HepG2 (cell line): ENCODE data around the gene UNC5CL. TPM values are rescaled to one million over a fixed set of nuclear protein-coding genes. Genes with fewer than 3 reads are reported as not detected.

Experiments used
- ATAC-seq: fragments of 200-7000 bp; cut with Tn5 transposase; 3 replicates; pipeline ENCODE4 v1.9.1; 2020; ENCODE audit warnings: mild to moderate bottlenecking, moderate library complexity
- BruUV-seq: library from RNA; stranded (reverse); fragments of 400-500 nt; replicated peaks from 2 replicates; lab custom pipeline; 2021; lab: Mats Ljungman, UMichigan
- CTCF ChIA-PET: fragments of 300-600 bp; formaldehyde crosslinking; extraction: SDS; loops from one replicate; lab custom pipeline; 2021; ENCODE audit warnings: low total read pairs, inconsistent platforms, low intra/inter-chr PET ratio; lab: Yijun Ruan, JAX
- POLR2A ChIA-PET: fragments of 350-600 bp; sonication (Branson Sonifier 250); formaldehyde crosslinking; loops from one replicate; lab custom pipeline; 2020; ENCODE audit warnings: antibody characterized with exemption, inconsistent platforms; lab: Yijun Ruan, JAX
- DNase-seq: peaks from one replicate; pipeline ENCODE4 v3.0.0-alpha.2; 2015; ENCODE audit warnings: low spot score
- FAIRE-seq: peaks from 3 replicates; lab custom pipeline; 2011; peaks lifted over from hg19 to GRCh38; lab: Jason Lieb, UNC
- H2AFZ ChIP-seq: one replicate; pipeline ENCODE4 v1.6.1; 2011; ENCODE audit warnings: low read length, inconsistent platforms
- H3K27ac ChIP-seq: fragments of 300-600 bp; 3 replicates; pipeline ENCODE4 v1.8.0; 2011; ENCODE audit warnings: mixed run types, mild to moderate bottlenecking, mixed read lengths, low read length, inconsistent platforms; ENCODE audit not compliant: insufficient read depth; ENCODE audit errors: extremely low read length
- H3K27me3 ChIP-seq, 2 experiments: fragments of 200-600 bp in 1 of 2; 2 replicates in 1 of 2; 3 replicates in 1 of 2; pipeline versions ENCODE4 v1.6.0 to v1.8.0; 2011; ENCODE audit warnings: low read length in 2 of 2, mild to moderate bottlenecking in 2 of 2, moderate library complexity in 2 of 2, inconsistent platforms in 1 of 2; ENCODE audit not compliant: insufficient read depth in 2 of 2, control insufficient read depth in 1 of 2
- H3K36me3 ChIP-seq, 2 experiments: fragments of 200-600 bp in 1 of 2; replicated peaks in 1 of 2; 2 replicates in 1 of 2; 3 replicates in 1 of 2; pipeline versions ENCODE4 v1.5.1 to v1.8.0; 2011; ENCODE audit warnings: low read length in 2 of 2, inconsistent platforms in 1 of 2; ENCODE audit not compliant: insufficient read depth in 2 of 2, control insufficient read depth in 1 of 2
- H3K4me1 ChIP-seq: 2 replicates; pipeline ENCODE4 v1.5.1; 2012; ENCODE audit warnings: low read length, inconsistent platforms; ENCODE audit not compliant: insufficient read depth
- H3K4me2 ChIP-seq: 2 replicates; pipeline ENCODE4 v1.6.0; 2011; ENCODE audit warnings: low read depth, low read length, inconsistent platforms
- H3K4me3 ChIP-seq, 3 experiments: fragments of 200-600 bp in 1 of 3; sonication (generic), shearing (Covaris generic) in 1 of 3; replicated peaks in 1 of 3; 2 replicates each; pipeline ENCODE4 v1.5.1; 2011 to 2016; ENCODE audit warnings: low read length in 3 of 3, inconsistent platforms in 2 of 3, low read depth in 2 of 3, mild to moderate bottlenecking in 2 of 3, control low read depth in 1 of 3, mixed read lengths in 1 of 3; ENCODE audit not compliant: insufficient read depth in 1 of 3
- H3K79me2 ChIP-seq: one replicate; pipeline ENCODE4 v1.6.1; 2011; ENCODE audit warnings: low read length, inconsistent platforms; ENCODE audit not compliant: insufficient read depth
- H3K9ac ChIP-seq: 2 replicates; pipeline ENCODE4 v1.6.0; 2011; ENCODE audit warnings: mild to moderate bottlenecking, low read depth, low read length, inconsistent platforms; ENCODE audit not compliant: insufficient read depth
- H3K9me3 ChIP-seq: 2 replicates; pipeline ENCODE4 v1.5.1; 2012; ENCODE audit warnings: mild to moderate bottlenecking, low read length
- H4K20me1 ChIP-seq: 2 replicates; pipeline ENCODE4 v1.6.0; 2011; ENCODE audit warnings: inconsistent platforms, mild to moderate bottlenecking, low read length, moderate library complexity; ENCODE audit not compliant: insufficient read depth
- AGO2 ChIP-seq: fragments of 200-400 bp; formaldehyde crosslinking; optimal IDR thresholded peaks from 2 replicates; pipeline ENCODE3; 2017; ENCODE audit warnings: mild to moderate bottlenecking, low read depth, low read length, moderate library complexity
- ATM ChIP-seq: fragments of 450-650 bp; IDR thresholded peaks from 2 replicates; pipeline ENCODE4 v1.7.1; 2017; ENCODE audit warnings: mild to moderate bottlenecking, borderline replicate concordance
- CCAR2 ChIP-seq: fragments of 200-400 bp; formaldehyde crosslinking; optimal IDR thresholded peaks from 2 replicates; pipeline ENCODE3; 2018; ENCODE audit warnings: low read depth, mild to moderate bottlenecking, low read length, moderate library complexity
- CREB3 ChIP-seq: sonication (generic); formaldehyde crosslinking; IDR thresholded peaks from 2 replicates; pipeline ENCODE4 v1.5.0; 2020; ENCODE audit warnings: missing genetic modification reagents
- CTCF ChIP-seq: sonication (generic); formaldehyde crosslinking; IDR thresholded peaks from 2 replicates; pipeline ENCODE4 v1.5.0; 2020; ENCODE audit warnings: mild to moderate bottlenecking, missing genetic modification reagents, moderate library complexity
- HIC2 ChIP-seq: sonication (generic); formaldehyde crosslinking; IDR thresholded peaks from 2 replicates; pipeline ENCODE4 v1.9.0; 2022; ENCODE audit warnings: low read depth, missing genetic modification reagents
- HINFP ChIP-seq: sonication (generic); formaldehyde crosslinking; IDR thresholded peaks from 2 replicates; pipeline ENCODE4 v1.4.0; 2020; ENCODE audit warnings: low read depth, mild to moderate bottlenecking, missing genetic modification reagents
- MIER3 ChIP-seq: IDR thresholded peaks from 2 replicates; pipeline ENCODE4 v1.6.1; 2016; ENCODE audit warnings: missing compliant biosample characterization, borderline replicate concordance
- MIXL1 ChIP-seq: IDR thresholded peaks from 2 replicates; pipeline ENCODE4 v1.6.1; 2016
- MXI1 ChIP-seq: IDR thresholded peaks from 3 replicates; pipeline ENCODE4 v1.6.1; 2012; ENCODE audit warnings: low read depth, low read length, inconsistent platforms, borderline replicate concordance
- POLR2G ChIP-seq: fragments of 200-400 bp; formaldehyde crosslinking; IDR thresholded peaks from 2 replicates; pipeline ENCODE4 v1.6.1; 2018; ENCODE audit warnings: mild to moderate bottlenecking, low read depth, low read length, moderate library complexity
- SMC3 ChIP-seq: IDR thresholded peaks from 2 replicates; pipeline ENCODE4 v1.6.1; 2011; ENCODE audit warnings: low read length, improper control_type of control experiment
- SMYD3 ChIP-seq: sonication (generic); formaldehyde crosslinking; IDR thresholded peaks from 2 replicates; pipeline ENCODE4 v1.8.1; 2023; ENCODE audit warnings: mild to moderate bottlenecking, missing genetic modification reagents
- SNAPC2 ChIP-seq: sonication (generic); formaldehyde crosslinking; IDR thresholded peaks from 2 replicates; pipeline ENCODE4 v1.8.1; 2022; ENCODE audit warnings: mild to moderate bottlenecking, missing genetic modification reagents
- STAG1 ChIP-seq: sonication (generic); formaldehyde crosslinking; IDR thresholded peaks from 2 replicates; pipeline ENCODE4 v1.4.0; 2020; ENCODE audit warnings: missing genetic modification reagents
- TCF7 ChIP-seq: sonication (generic); IDR thresholded peaks from 2 replicates; pipeline ENCODE4 v1.6.1; 2016; ENCODE audit warnings: antibody characterized with exemption, low read depth
- THRA ChIP-seq: sonication (generic); formaldehyde crosslinking; IDR thresholded peaks from 2 replicates; pipeline ENCODE4 v1.4.0; 2020; ENCODE audit warnings: missing genetic modification reagents, borderline replicate concordance
- TOPORS ChIP-seq: sonication (generic); formaldehyde crosslinking; IDR thresholded peaks from 2 replicates; pipeline ENCODE4 v1.8.0; 2023; ENCODE audit warnings: mild to moderate bottlenecking, missing genetic modification reagents
- ZNF598 ChIP-seq: sonication (generic); formaldehyde crosslinking; IDR thresholded peaks from 2 replicates; pipeline ENCODE4 v1.5.1; 2020; ENCODE audit warnings: mild to moderate bottlenecking, missing genetic modification reagents, borderline replicate concordance
- WGBS: methylation state at CpG from one replicate; pipeline ENCODE4 v1.1.6; 2017; ENCODE audit warnings: low lambda C conversion rate; 5-methylcytosine and 5-hydroxymethylcytosine counted together
- in situ Hi-C: cut with HindIII; loops from 2 replicates; pipeline ENCODE4 v1.10.0; 2017; ENCODE audit warnings: low pct_unique_long_range_greater_than_20kb; ENCODE audit not compliant: extremely low pct_ligation_motif_present
- intact Hi-C: fragments of 100-400 bp; cut with micrococcal nuclease; formaldehyde crosslinking; loops from one replicate; pipeline ENCODE4 v1.10.0; 2022; ENCODE audit not compliant: unreplicated experiment
- polyA plus RNA-seq, 8 experiments: library from polyadenylated mRNA; depleted of rRNA in 3 of 8; stranded (reverse) in 7 of 8; unstranded in 1 of 8; fragments of >200 nt; fragmentation: Illumina TruSeq in 4 of 8; extraction: Trizol in 4 of 8; gene quantifications; 2 replicates each; pipeline versions ENCODE4 v1.2.1 to v1.2.3, GENCODE V29; 2011 to 2016; ENCODE audit warnings: low read depth in 4 of 8, missing spikeins in 1 of 8, mixed read lengths in 1 of 8; ENCODE audit not compliant: insufficient read depth in 1 of 8
- total RNA-seq, 5 experiments: library from RNA; depleted of rRNA; stranded (reverse); fragments of >200 nt; fragmentation: Illumina TruSeq; extraction: Trizol; gene quantifications; 2 replicates each; pipeline ENCODE4 v1.2.3, GENCODE V29; 2016; ENCODE audit warnings: low read depth in 1 of 5

UNC5CL gene
- total and polyA plus RNA-seq, 2 of the 13 experiments (the other 11 are each of a cell fraction or from before 2014, with no cell fraction given) = 2.4 to 2.5 TPM

- no peaks in the 10 kb centered on the region for H3K9me3 ChIP-seq
- no peak for DNase-seq
- intact Hi-C loops (no loop called here), in situ Hi-C loops (no loop called here)
- CTCF ChIA-PET = interaction anchor here (1.3 to 1.6 kb wide), 2 partner anchors 37 to 38 kb away, joined by 5 read pairs; no protein-coding TSS in a partner anchor
- H3K27ac ChIP-seq = no peak overlapping the region
- peaks cover 74% of the 10 kb centered on the region for H3K4me1 ChIP-seq
- FAIRE-seq = peak; percentile 4
- H3K4me2 ChIP-seq = no peak overlapping the region
- POLR2A ChIA-PET = no interaction called here
- no peak overlapping the region for H3K9ac ChIP-seq
- BruUV-seq = no TSS peak
- H3K27me3 ChIP-seq = no peaks in the 10 kb centered on the region; a peak in 1 of 5 replicates
- 76% methylated on average over 4 of the region's 4 CpGs for WGBS
- peak; percentile 74 for ATAC-seq
- no peaks in the 10 kb centered on the region for H4K20me1 ChIP-seq
- no peaks in the 10 kb centered on the region for H3K36me3 ChIP-seq
- no peaks in the 10 kb centered on the region for H3K79me2 ChIP-seq
- H2AFZ ChIP-seq = no peak overlapping the region
- H3K4me3 ChIP-seq = no peak overlapping the region
- TF ChIP-seq HINFP (CRISPR knock-in tag) (no peak), CCAR2 (no peak), ATM (no peak), MIER3 (CRISPR knock-in tag) (no peak), SMC3 (peak; percentile 14; the same call in 1 of the 2 replicates), TOPORS (CRISPR knock-in tag) (no peak), THRA (CRISPR knock-in tag) (no peak), POLR2G (no peak), AGO2 (no peak), MIXL1 (CRISPR knock-in tag) (no peak), CREB3 (CRISPR knock-in tag) (no peak), SNAPC2 (CRISPR knock-in tag) (no peak), HIC2 (CRISPR knock-in tag) (no peak), ZNF598 (no peak), CTCF (peak; percentile 42), STAG1 (peak; percentile 35; the same call in 1 of the 2 replicates), MXI1 (no peak), TCF7 (no peak), SMYD3 (CRISPR knock-in tag) (no peak)
Measured at GRCh38 chr6:40990301-40990700, 48.7 kb downstream of the UNC5CL start.
